Neuron (in vitro differentiated cells): ENCODE measurements around the gene PIEZO1.

ENCODE experiments used
- H2AFZ ChIP-seq: one replicate; pipeline ENCODE4 v1.6.1; 2013; ENCODE audit warnings: low read depth, mild to moderate bottlenecking, inconsistent platforms, low read length, moderate library complexity
- H3K27me3 ChIP-seq: one replicate; pipeline ENCODE4 v1.6.1; 2013; ENCODE audit warnings: low read length; ENCODE audit not compliant: insufficient read depth
- H3K36me3 ChIP-seq: one replicate; pipeline ENCODE4 v1.6.1; 2013; ENCODE audit warnings: low read length; ENCODE audit not compliant: insufficient read depth
- H3K4me1 ChIP-seq: one replicate; pipeline ENCODE4 v1.6.1; 2013; ENCODE audit warnings: low read length; ENCODE audit not compliant: insufficient read depth
- H3K4me3 ChIP-seq: 2 replicates; pipeline ENCODE4 v1.5.1; 2013; ENCODE audit warnings: mild to moderate bottlenecking, low read length, moderate library complexity
- H3K9me3 ChIP-seq: one replicate; pipeline ENCODE4 v1.6.1; 2013; ENCODE audit warnings: low read length

PIEZO1 gene

DNA sequence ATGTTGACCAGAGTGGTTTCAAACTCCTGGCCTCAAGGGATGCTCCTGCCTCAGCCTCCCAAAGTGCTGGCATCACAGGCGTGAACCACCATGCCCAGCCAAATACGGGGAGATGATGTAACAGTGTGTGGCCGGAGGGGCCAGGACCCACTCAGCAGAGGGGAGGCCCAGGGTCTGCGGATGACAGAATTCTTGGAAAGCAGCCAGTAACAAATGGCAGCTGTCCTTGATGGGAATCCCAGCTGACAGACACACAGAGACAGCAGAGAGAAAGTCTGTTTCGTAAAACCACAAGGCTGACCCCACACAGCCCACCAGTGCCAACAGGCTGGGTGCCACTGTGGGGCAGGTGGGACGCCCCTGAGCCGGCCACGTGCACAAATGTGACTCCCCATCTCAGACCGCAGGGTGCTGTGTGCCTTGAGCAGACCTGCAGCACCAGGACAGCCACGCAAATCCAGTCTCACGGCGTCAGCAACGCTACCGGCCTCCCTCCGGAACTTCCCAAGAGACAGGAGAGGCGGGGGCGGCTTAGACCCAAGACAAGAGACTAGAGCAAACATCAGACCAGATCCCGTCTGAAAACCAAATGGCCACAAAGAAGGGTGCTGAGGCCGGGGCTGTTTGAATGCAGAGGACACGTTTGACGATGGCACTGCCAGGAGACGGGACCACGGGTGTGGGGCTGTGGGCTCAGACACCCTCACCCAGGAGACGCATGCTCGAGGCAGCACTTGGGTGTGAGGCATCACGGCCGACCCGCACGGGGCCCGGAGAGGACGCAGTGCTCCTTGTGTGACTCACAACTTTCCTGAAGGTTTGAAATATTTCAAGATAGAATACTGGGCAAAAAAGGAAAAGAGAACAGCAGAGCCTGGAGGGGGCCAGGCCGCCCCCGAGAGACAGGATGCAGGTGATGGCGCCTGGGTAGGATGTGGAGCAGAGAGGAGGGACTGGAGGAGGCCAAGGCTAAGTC is 54.1 kb downstream of the PIEZO1 start:
- H3K4me3 ChIP-seq = no peak overlapping the region
- no peaks in the 10 kb centered on the region for H3K36me3 ChIP-seq
- H3K27me3 ChIP-seq = no peaks in the 10 kb centered on the region
- no peaks in the 10 kb centered on the region for H3K9me3 ChIP-seq
- no peaks in the 10 kb centered on the region for H3K4me1 ChIP-seq
- no peak overlapping the region for H2AFZ ChIP-seq

DNA sequence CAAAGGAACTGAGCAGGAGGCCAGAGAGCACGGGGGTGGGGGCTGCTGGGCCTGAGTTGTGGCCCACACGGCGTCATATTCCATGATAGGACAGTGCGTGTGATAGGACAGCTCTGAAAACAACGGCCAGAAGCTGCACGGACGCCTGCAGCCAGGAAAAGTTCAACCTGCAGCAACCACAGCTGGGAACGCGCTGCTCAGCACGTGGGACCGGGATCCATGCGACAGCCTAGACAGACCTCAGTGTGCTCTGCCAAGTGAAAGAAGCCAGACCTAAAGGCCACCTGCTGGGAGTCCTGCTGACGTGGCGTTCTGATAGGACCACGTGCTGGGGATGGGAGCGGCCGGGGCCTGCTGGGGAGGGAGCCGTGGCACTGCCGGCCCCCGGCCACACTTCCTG is 57.1 kb downstream of the PIEZO1 start:
- Histone ChIP-seq H3K4me1 (no peaks in the 10 kb centered on the region), H2AFZ (no peak overlapping the region), H3K4me3 (no peak overlapping the region), H3K9me3 (no peaks in the 10 kb centered on the region), H3K36me3 (no peaks in the 10 kb centered on the region), H3K27me3 (no peaks in the 10 kb centered on the region)

DNA sequence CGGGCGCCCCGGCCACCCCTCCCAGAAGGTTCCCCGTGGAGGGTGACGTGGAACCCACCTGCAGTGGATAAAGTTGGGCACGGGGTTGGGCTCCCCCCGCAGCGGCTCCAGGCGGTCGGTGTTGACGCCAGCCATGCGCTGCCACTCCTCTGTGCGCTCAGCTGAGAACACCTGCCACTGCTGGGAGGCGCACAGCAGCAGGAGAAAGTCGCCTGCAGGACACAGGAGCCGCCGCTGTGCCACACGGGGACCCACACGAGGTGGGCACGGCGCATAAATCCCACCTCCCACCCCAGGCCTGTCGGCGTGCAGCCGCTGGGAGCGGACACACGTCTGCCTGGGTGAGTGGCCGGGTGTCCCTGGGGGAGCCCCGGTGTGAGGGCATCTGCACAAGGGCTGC is 58.0 kb downstream of the PIEZO1 start:
- no peaks in the 10 kb centered on the region for H3K27me3 ChIP-seq
- no peak overlapping the region for H3K4me3 ChIP-seq
- H3K4me1 ChIP-seq = no peaks in the 10 kb centered on the region
- no peak overlapping the region for H2AFZ ChIP-seq
- no peaks in the 10 kb centered on the region for H3K9me3 ChIP-seq
- no peaks in the 10 kb centered on the region for H3K36me3 ChIP-seq

DNA sequence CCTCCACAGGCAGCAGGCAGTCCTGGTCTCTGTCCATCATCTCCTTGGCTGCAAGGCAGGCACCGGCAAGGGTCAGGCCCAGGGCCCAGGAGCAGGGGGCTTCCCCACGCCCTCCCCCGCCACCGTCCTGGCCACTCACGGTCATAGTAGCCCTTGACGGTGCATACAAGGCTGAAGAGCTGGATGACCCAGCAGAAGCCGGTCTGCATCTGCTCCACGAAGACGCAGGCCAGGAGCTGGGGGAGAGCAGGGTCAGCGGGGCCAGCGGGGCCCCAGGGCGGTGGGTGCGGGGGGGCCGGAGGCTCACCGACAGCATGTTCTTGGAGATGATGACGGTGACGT is 58.6 kb downstream of the PIEZO1 start:
- H3K4me3 ChIP-seq = no peak overlapping the region
- H3K9me3 ChIP-seq = no peaks in the 10 kb centered on the region
- H3K27me3 ChIP-seq = no peaks in the 10 kb centered on the region
- no peaks in the 10 kb centered on the region for H3K36me3 ChIP-seq
- H3K4me1 ChIP-seq = no peaks in the 10 kb centered on the region
- H2AFZ ChIP-seq = no peak overlapping the region

DNA sequence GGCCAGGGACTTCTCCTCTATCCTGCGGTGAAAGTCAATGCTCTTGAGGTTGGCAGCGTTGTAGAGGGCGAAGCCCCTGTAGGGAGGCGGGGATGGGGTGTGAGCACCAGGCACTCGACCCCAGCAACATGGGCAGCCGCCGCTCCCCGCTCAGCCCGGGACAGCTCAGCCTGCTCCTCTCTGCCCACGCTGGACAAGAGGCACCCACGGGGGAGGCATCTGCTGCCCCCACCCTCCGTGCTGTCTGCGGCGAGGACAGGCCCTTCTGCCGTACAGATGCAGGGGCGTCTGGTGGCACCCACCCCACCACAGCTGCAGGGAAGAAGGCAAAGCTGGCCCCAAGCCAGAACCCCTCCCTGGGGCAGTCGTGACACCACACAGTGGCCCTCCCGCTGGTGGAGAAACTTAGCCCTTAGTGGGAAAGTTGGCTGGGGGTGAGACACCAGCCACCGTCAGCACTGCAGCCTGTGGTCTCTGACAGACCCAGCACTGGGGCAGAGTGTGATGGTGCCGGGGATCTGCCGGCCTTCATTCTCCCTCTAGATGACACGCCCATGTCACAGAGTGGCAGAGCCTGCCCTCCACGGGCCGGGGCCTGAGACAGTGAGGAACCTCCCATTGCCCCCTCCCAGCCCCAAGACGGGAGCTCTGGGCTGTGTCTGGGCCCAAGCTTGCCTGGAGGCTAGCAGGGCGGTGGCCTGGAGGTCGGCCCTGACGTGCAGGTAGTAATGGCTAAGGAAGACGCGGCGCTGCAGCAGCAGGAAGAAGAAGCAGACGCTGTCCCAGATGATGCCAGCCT is 59.2 kb downstream of the PIEZO1 start:
- no peaks in the 10 kb centered on the region for H3K36me3 ChIP-seq
- H3K27me3 ChIP-seq = no peaks in the 10 kb centered on the region
- H2AFZ ChIP-seq = no peak overlapping the region
- H3K9me3 ChIP-seq = no peaks in the 10 kb centered on the region
- H3K4me1 ChIP-seq = no peaks in the 10 kb centered on the region
- no peak overlapping the region for H3K4me3 ChIP-seq

DNA sequence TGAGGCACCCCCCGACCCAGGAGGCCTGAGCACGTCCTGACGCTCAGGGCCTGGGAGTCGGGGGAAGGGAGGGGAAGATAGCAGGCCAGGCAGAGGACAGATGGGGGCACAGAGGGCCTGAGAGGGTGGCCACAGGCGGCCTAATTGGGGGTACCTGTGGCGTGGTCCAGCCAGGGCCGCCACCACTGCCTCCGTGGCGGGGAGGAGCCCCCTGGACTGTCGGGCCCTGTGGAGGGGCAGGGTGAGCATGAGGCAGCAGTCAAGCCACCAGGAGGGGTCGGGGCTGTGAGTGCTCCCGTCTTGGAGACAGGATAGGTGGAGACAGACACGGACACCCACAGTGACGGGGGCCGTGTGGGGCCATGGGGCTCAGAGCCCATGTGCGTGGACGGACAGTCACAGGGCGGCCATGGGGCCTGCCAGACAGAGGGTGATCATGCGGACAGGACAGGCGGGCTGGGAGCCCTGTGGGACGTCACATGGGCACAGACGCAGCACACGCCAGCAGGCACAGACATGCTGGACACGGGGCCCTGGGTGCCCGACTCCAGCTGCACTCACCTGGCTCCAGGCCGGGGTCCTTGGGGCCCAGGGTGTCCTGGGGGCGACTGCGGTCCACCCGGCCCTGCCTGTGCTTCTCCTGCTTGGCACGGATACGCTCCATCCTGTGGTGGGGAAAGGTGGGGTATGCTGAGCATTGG is 60.0 kb downstream of the PIEZO1 start:
- Histone ChIP-seq H2AFZ (no peak overlapping the region), H3K36me3 (peaks cover under 1% of the 10 kb centered on the region), H3K4me1 (no peaks in the 10 kb centered on the region), H3K27me3 (no peaks in the 10 kb centered on the region), H3K9me3 (no peaks in the 10 kb centered on the region), H3K4me3 (no peak overlapping the region)

DNA sequence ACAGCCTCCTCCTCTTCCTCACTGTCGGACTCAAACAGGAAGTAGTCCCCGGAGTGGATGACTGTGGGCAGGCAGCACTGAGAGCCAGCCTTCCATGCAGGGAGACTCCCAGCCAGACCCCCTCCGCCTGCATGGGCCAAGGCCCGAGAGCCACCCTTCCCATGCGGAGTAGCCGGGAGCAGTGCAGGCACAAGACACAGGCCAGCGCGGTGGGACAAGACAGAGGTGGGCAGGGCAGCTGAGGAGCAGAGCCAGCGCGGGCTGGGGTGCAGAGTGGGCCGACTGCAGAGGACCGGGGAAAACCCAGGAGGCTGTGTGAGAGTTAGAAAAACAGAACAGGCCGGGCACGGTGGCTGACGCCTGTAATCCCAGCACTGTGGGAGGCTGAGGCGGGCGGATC is 61.1 kb downstream of the PIEZO1 start:
- Histone ChIP-seq H3K4me3 (no peak overlapping the region), H3K36me3 (peaks cover 2% of the 10 kb centered on the region), H3K9me3 (no peaks in the 10 kb centered on the region), H2AFZ (no peak overlapping the region), H3K4me1 (no peaks in the 10 kb centered on the region), H3K27me3 (no peaks in the 10 kb centered on the region)

DNA sequence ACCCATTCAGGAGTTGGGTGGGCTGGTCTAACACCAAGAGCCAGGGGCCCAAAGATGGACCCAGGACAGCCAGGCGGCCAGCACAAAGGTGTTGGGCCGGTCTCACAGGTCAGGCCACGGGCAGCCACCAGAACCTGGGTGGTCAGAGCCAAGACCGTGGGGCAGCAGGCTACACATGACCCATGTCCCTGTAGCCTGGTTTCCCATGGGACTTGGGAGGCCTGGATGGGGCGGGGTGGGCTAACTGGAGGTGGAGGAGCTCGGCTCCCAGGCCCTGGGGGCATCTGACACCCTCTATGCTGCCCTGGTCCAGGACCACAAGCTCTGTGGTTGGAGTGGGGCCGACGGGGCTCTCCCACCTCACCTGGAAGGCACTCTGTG is 61.5 kb downstream of the PIEZO1 start:
- H2AFZ ChIP-seq = no peak overlapping the region
- H3K27me3 ChIP-seq = no peaks in the 10 kb centered on the region
- no peaks in the 10 kb centered on the region for H3K4me1 ChIP-seq
- no peak overlapping the region for H3K4me3 ChIP-seq
- peaks cover 2% of the 10 kb centered on the region for H3K36me3 ChIP-seq
- H3K9me3 ChIP-seq = no peaks in the 10 kb centered on the region

DNA sequence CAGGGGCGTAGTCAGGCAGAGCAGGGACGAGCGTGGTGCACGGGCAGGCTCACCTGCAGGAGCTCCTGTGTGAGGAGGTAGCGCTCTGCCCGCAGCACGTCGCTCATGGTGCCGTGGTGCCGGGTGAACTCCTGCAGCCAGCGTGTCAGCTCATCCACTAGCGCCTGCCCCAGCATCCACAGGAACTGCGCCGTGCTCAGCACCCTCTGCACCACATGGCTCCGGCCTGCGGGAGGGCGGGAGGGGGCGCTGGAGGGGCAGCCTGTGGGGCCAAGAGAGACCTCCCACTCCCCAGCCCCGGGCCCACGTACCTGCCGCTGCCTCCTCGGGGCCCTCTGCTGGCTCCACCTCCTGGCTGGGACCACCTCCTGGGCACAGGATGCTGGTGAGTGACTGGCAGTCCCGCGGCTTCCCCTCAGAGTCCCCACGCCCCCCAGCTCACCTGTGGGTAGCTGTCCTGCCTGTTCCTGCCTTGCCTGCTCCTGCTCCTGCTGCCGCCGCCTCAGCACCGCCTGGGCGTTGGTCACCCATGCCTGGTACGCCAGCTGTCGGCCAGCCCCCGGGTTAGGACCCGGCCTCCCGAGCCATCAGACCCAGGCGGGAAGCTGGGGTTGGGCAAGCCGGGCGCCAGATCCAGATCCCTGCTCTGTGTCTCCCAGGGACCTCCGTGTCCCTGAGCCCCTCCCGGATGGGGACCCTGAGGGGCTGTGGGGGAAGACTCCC is 62.1 kb downstream of the PIEZO1 start:
- H3K27me3 ChIP-seq = no peaks in the 10 kb centered on the region
- H3K4me3 ChIP-seq = no peak overlapping the region
- H3K4me1 ChIP-seq = no peaks in the 10 kb centered on the region
- H3K9me3 ChIP-seq = no peaks in the 10 kb centered on the region
- H2AFZ ChIP-seq = no peak overlapping the region
- H3K36me3 ChIP-seq = peaks cover 6% of the 10 kb centered on the region

DNA sequence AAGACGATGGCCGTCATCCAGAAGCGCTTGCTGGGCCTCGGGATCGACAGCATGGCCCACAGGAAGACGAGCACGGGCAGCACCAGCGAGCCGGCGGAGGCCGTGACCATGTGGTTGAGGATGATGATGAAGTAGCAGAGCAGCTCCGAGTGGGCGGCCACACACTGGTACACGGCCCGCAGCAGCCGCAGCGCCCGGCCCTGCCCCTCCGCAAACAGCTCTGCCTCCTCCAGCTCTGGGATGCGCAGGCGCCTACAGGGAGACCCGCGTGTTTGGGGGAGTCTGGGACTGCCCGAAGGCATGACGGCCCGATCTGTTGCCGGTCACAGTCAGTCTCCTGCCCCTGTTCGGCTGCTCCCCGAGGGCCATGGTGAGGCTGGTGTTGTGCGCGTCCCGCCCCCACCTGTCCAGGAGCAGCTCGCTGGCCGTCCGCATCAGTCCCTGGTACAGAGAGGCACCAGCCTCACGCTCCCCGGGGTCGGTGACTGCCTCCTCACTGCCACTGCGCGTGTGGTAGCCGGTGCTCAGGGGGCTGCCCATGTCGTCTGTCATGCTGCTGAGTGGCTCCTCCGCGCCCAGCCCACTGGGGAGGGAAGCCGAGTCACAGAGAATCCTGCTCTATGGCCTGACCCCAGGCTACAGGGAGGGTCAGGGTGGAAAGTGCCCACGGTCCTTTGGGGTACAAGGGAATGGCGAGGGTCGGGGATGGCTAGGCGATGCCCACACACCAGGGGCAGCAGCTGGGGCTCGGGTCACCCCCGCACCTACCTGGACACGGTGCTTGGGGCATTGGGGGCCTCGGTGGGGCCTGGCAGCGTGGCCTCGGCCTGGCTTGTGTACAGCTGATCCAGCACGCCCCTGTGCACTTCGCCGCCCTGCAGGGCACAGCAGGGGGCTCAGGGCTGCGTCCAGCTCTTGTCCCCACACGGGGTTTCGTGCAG is 62.9 kb downstream of the PIEZO1 start:
- no peak overlapping the region for H2AFZ ChIP-seq
- no peaks in the 10 kb centered on the region for H3K9me3 ChIP-seq
- no peak overlapping the region for H3K4me3 ChIP-seq
- H3K4me1 ChIP-seq = no peaks in the 10 kb centered on the region
- no peaks in the 10 kb centered on the region for H3K27me3 ChIP-seq
- H3K36me3 ChIP-seq = peaks cover 10% of the 10 kb centered on the region

DNA sequence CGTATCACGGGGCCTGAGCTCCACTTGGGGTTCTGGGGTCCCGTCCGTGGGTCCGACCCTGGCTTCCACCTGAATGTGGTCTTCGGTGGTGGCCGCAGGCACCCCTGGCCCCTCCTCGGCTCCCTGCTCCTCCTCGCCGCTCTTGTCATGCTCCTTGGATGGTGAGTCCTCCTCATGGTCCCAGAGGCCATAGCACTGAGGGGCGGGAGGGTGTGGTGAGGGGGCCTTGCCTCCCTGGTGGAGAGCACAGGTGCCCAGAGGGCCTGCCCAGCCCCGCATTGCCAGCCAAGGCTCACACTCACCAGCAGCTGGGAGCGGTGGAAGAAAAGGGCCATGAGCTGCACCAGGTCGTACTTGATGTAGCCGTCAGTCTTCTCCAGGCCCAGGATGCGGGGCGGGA is 63.8 kb downstream of the PIEZO1 start:
- Histone ChIP-seq H3K27me3 (no peaks in the 10 kb centered on the region), H3K4me3 (no peak overlapping the region), H3K9me3 (no peaks in the 10 kb centered on the region), H2AFZ (no peak overlapping the region), H3K4me1 (no peaks in the 10 kb centered on the region), H3K36me3 (peaks cover 18% of the 10 kb centered on the region)
